Uterus (tissue), 4 donors: ENCODE results near the gene MARVELD3. TPM values are rescaled to one million over a fixed set of nuclear protein-coding genes. Genes with fewer than 3 reads are reported as not detected.

Source experiments
- DNase-seq, 2 donors: peaks; one replicate each; pipeline ENCODE4 v3.0.0-alpha.2; 2019 to 2020
- H3K27ac ChIP-seq, 2 donors: fragments of 200-600 bp; sonication (generic); 1 replicate in 1 of 2; 2 replicates in 1 of 2; pipeline ENCODE4 v1.5.1; 2016 to 2018
- H3K27me3 ChIP-seq, 2 donors: fragments of 200-600 bp; sonication (generic); one replicate each; pipeline ENCODE4 v1.5.1; 2018 to 2019; ENCODE audit warnings: control low read depth in 1 of 2
- H3K36me3 ChIP-seq, 2 donors: fragments of 200-600 bp; sonication (generic); one replicate each; pipeline ENCODE4 v1.5.1; 2019; ENCODE audit warnings: control low read depth in 1 of 2
- H3K4me1 ChIP-seq, 2 donors: fragments of 200-600 bp; sonication (generic); one replicate each; pipeline ENCODE4 v1.5.1; 2018 to 2019; ENCODE audit warnings: control low read depth in 1 of 2
- H3K4me3 ChIP-seq, 2 donors: fragments of 200-600 bp; sonication (generic); 1 replicate in 1 of 2; 2 replicates in 1 of 2; pipeline ENCODE4 v1.5.1; 2018 to 2019; ENCODE audit warnings: mild to moderate bottlenecking in 1 of 2
- H3K9me3 ChIP-seq, 2 donors: fragments of 200-600 bp; sonication (generic); one replicate each; pipeline ENCODE4 v1.5.1; 2019; ENCODE audit warnings: control low read depth in 1 of 2
- CTCF ChIP-seq, 4 experiments: fragments of 200-600 bp in 2 of 4; fragments of 450-650 bp in 2 of 4; sonication (generic) in 2 of 4; IDR thresholded peaks; one replicate each; pipeline ENCODE4 v1.5.1; 2016 to 2019; ENCODE audit warnings: antibody characterized with exemption in 4 of 4, mild to moderate bottlenecking in 2 of 4, moderate library complexity in 1 of 4
- POLR2A ChIP-seq, 2 donors: fragments of 450-650 bp; IDR thresholded peaks; one replicate each; pipeline ENCODE4 v1.6.1; 2016; ENCODE audit warnings: antibody characterized with exemption in 2 of 2, mild to moderate bottlenecking in 1 of 2, moderate library complexity in 1 of 2
- intact Hi-C: fragments of 100-400 bp; cut with DNase I; formaldehyde crosslinking; loops from one replicate; pipeline ENCODE4 v1.15.1; 2023; ENCODE audit warnings: low total_unique reads
- total RNA-seq, 4 donors: library from RNA; depleted of rRNA in 3 of 4; stranded (reverse); fragments of >200 nt in 3 of 4; gene quantifications; one replicate each; pipeline versions ENCODE4 v1.1.0 to v1.2.4, GENCODE V29; 2014 to 2023
- donor health status: DM: yes; HTN: yes; CAD: no.

MARVELD3 gene
- total RNA-seq, 4 donors from 2014 or later = 0.21 to 5.7 (median 1.8) TPM; not detected in 1

- Histone ChIP-seq H3K27me3 (no peaks in the 10 kb centered on the region), H3K4me1 (no peaks in the 10 kb centered on the region), H3K36me3 (no peaks in the 10 kb centered on the region), H3K27ac (no peak overlapping the region), H3K4me3 (no peak overlapping the region), H3K9me3 (no peaks in the 10 kb centered on the region)
- intact Hi-C loops = no loop called here
- no peak for TF ChIP-seq CTCF (IDR thresholded peaks at IDR 0.05)
- TF ChIP-seq POLR2A (IDR thresholded peaks at IDR 0.05) = no peak
- no peak for DNase-seq
Measured at GRCh38 chr16:71648921-71649320, 22.9 kb downstream of the MARVELD3 start.

- intact Hi-C loops = no loop called here
- H3K4me3 ChIP-seq = no peak overlapping the region
- H3K27ac ChIP-seq = no peak overlapping the region
- H3K9me3 ChIP-seq = no peaks in the 10 kb centered on the region
- H3K36me3 ChIP-seq = no peaks in the 10 kb centered on the region
- no peak for DNase-seq
- no peaks in the 10 kb centered on the region for H3K27me3 ChIP-seq
- no peaks in the 10 kb centered on the region for H3K4me1 ChIP-seq
- no peak for TF ChIP-seq CTCF (IDR thresholded peaks at IDR 0.05)
- TF ChIP-seq POLR2A (IDR thresholded peaks at IDR 0.05) = no peak
Measured at GRCh38 chr16:71649704-71650103, 23.7 kb downstream of the MARVELD3 start.

GRCh38 chr16:71658771-71659170 is 32.8 kb downstream of the MARVELD3 start:
- no peaks in the 10 kb centered on the region for H3K4me1 ChIP-seq
- no peaks in the 10 kb centered on the region for H3K36me3 ChIP-seq
- no peak overlapping the region for H3K27ac ChIP-seq
- TF ChIP-seq CTCF (IDR thresholded peaks at IDR 0.05) = no peak
- no peak for TF ChIP-seq POLR2A (IDR thresholded peaks at IDR 0.05)
- intact Hi-C loops = no loop called here
- no peaks in the 10 kb centered on the region for H3K9me3 ChIP-seq
- no peaks in the 10 kb centered on the region for H3K27me3 ChIP-seq
- H3K4me3 ChIP-seq = no peak overlapping the region
- no peak for DNase-seq

GRCh38 chr16:71659471-71659870 is 33.5 kb downstream of the MARVELD3 start:
- no peaks in the 10 kb centered on the region for H3K4me1 ChIP-seq
- no peak overlapping the region for H3K27ac ChIP-seq
- no peaks in the 10 kb centered on the region for H3K36me3 ChIP-seq
- DNase-seq = no peak
- no peaks in the 10 kb centered on the region for H3K27me3 ChIP-seq
- no peak overlapping the region for H3K4me3 ChIP-seq
- intact Hi-C loops = no loop called here
- TF ChIP-seq CTCF (IDR thresholded peaks at IDR 0.05) (no peak), POLR2A (IDR thresholded peaks at IDR 0.05) (no peak)
- no peaks in the 10 kb centered on the region for H3K9me3 ChIP-seq

- H3K27me3 ChIP-seq = no peaks in the 10 kb centered on the region
- H3K9me3 ChIP-seq = no peaks in the 10 kb centered on the region
- DNase-seq = no peak
- intact Hi-C loops = no loop called here
- H3K4me1 ChIP-seq = no peaks in the 10 kb centered on the region
- TF ChIP-seq POLR2A (IDR thresholded peaks at IDR 0.05) (no peak), CTCF (IDR thresholded peaks at IDR 0.05) (no peak)
- H3K27ac ChIP-seq = no peak overlapping the region
- H3K36me3 ChIP-seq = no peaks in the 10 kb centered on the region
- no peak overlapping the region for H3K4me3 ChIP-seq
Measured at GRCh38 chr16:71666264-71666663, 40.3 kb downstream of the MARVELD3 start.
